Measurements from ENCODE around the gene PDZK1.
"Not testable (repeated sequence)": the region's sequence is repeated elsewhere in the genome, so short reads cannot be mapped to it uniquely, and the experiment has no call there.

Gene PDZK1

GRCh38 chr1:145710291-145711027 lies 3.3 kb upstream of the PDZK1 start:
- DNase-seq, result no peak

- no peak for DNase-seq
Measured at GRCh38 chr1:145708063-145708462, 895 bp upstream of the PDZK1 start.

- no peak for DNase-seq
Measured at GRCh38 chr1:145706086-145706664, 993 bp downstream of the PDZK1 start.

DNA sequence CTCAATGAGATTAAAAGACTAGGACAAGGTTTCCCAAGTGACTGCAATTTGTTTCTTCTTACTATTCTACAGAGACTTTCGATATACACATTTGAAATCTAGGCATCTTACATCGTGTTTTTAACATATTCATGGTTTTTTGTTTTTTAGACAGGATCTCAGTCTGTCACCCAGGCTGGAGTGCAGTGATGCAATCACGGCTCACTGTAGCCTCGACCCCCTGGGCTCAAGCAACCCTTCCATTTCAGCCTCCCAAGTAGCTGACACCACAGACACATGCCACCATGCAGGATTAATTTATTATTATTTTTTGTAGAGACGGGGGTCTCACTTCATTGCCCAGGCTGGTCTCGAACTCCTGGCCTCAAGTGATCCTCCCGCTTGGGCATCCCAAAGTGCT lies 1.5 kb downstream of the PDZK1 start:
- no peak for DNase-seq

- no peak for DNase-seq
Measured at GRCh38 chr1:145702826-145703225, 4.3 kb downstream of the PDZK1 start.

GRCh38 chr1:145702052-145702451 lies 5.1 kb downstream of the PDZK1 start:
- no peak for DNase-seq

DNA sequence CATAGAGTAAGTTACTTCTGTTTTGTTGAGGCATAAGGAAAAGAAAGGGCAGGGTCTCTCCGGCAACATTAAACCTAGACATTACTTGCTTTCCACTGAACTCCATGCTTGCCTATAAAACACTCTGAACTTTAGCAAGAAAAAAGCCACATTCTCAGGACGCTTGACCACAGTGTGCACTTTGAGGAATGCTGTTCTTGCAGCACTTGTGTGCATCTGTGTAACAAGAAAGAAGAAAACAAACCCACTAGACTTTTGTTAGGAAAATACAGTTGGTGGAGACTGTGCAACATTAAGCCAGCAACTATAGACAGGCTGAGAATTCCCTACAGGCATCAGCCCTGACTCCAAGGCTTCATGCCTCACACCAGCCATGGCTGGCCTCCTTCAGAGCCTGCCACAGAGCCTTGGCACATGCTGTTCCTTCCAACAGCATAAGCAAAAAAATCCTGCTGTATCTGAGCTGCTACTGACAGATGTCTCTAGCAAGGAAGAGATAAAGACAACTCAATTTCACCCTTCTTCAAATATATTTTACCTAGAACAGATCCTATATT lies 5.8 kb downstream of the PDZK1 start:
- DNase-seq, result no peak

- DNase-seq, result no peak
Measured at GRCh38 chr1:145696630-145696960, 10.6 kb downstream of the PDZK1 start.

DNA sequence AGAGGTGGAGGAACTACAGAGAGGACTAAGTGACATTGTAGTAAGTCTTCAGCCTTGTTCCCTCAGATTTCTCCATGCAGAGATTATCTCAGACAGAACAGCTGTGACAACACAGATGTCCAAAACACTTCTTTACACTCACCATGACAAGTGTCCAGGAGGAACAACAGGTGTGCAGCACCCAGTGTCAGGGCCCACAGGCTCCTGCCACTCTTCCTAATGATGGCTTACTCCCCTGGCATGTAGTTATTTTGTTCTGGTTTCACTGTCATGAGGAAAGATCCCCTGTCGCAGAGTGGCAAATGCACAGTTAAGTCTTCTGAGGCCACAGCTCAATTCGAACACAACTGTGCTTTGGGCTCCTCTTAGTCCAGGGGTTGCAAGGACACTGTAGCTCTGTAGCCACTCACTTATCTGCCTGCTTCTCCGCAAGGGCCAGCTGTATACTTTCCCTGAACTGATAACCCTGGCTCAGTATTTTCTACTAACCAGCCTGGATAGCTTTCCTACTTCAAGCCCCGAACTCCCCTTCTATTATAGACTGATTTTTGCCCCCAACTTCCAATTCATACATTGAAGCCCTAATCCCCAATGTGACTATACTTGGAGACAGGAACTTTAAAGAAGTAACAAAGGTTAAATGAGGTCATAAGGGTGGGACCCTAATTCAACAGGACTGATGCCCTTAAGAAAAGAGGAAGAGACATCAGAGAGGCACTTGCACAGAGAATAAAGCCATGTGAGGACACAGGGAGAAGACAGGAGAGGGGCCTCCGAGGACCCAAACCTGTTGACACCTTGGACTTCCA lies 11.1 kb downstream of the PDZK1 start:
- DNase-seq, result no peak

GRCh38 chr1:145692785-145693443 lies 14.3 kb downstream of the PDZK1 start:
- no peak for DNase-seq

- DNase-seq, result peak; percentile 62
Measured at GRCh38 chr1:145690587-145691558, 16.3 kb downstream of the PDZK1 start.

GRCh38 chr1:145689922-145690321 lies 17.2 kb downstream of the PDZK1 start:
- no peak for DNase-seq

DNA sequence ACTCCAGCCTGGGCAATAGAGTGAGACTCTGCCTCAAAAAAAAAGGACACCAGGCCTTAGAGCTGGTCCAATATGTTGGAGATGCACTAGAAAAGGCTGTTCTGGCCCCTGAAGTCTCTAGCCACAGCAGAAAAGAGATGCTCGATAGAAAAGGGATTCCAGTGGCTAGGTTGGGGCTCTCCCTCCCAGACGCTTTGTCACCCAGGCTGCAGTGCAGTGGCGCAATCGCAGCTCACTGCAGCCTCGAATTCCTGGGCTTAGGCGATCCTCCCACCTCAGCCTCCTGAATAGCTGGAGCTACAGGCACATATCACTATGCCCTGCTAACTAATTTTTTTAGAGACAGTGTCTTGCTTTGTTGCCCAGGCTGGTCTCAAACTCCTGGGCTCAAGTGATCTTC lies 18.2 kb downstream of the PDZK1 start:
- DNase-seq, result no peak

- no peak for DNase-seq
Measured at GRCh38 chr1:145688328-145688727, 18.8 kb downstream of the PDZK1 start.

DNA sequence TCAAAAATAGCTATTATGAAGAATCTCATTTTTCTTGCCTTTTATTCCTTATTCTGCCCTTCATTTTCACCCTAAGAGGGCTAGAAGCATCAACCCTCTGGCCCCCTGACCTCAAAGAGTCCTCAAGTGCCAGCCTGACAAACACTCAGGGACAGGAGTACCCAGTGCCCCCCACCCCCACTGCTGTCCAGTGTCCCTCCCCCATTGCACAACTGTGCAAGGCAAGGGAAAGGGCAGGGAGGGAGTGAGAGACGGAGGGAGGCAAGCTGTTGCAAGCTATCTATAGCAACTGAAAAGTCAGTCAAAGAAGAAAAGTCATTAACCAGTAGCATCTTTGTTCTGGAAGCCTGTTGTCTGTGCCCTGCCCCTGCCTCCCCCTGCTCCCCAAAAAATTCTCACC lies 21.1 kb downstream of the PDZK1 start:
- not testable (repeated sequence) for DNase-seq

DNA sequence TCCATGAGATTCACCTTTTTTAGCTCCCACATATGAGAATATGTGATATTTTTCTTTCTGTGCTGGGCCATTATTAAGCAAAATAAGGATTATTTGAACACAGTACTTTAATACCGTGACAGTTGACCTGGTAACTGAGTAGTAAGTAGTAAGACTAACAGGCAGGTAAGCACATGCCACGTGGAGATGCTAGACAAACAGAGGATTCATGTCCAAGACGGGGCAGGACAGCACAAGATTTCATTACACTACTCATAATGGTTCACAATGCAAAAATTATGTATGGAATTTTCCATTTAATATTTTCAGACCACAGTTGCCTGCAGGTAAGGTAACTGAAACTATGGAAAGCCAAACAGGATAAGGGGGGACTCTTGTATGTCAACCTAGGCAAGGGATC lies 22.3 kb downstream of the PDZK1 start:
- not testable (repeated sequence) for DNase-seq

DNA sequence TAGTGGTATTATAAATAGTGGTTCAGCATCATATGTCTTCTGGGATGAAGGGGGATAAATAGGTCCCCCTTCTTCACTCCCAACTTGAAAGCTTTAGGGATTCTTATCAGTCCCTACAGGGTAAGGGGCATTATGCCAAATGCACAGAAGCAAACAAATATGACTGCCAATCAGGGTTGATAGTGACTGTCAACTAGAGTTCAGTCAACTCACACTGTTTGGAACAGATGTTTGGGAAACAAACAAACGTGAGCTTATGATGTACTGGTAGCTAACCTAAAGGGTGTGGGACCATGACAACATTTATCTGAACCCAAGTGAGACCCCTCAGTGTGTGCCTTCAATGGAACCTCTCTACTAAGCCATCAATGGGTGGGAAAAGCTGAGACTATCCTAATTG lies 34.0 kb downstream of the PDZK1 start:
- DNase-seq, result not testable (repeated sequence)

DNA sequence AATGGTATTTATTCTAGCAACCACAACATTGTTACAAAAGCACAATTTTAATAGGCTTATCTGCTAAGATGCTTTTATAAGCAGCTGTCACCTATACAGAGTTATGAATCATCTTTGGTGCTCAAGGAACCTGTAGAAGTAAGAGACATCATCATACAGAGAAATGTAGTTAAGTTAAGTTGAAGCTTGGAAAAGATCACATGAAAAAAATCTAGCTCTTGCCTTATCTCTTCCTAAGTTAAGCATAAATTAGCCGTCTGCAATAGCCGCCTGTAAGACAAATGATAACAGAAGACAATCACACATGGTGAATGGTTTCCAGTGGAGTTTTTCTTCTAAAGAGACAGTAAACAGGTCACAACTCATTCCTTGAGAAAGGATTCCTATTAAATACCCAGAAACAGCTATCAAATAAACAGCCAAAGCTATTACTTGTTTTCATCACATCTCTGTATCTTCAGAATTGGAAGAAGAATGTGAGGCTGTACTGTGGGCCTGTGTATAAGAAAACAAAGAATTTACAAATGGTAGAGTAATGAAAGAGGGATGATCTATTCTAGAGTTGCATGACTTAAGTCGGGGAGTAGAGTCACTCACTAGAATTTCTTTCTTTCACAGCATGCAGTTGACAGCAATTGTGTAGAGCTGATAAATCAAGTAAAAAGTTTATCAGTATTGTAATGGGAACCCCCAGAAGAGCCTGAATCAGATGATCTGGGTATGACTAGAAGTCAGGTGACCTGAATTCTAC lies 36.0 kb downstream of the PDZK1 start:
- DNase-seq, result not testable (repeated sequence)

GRCh38 chr1:145665015-145665414 lies 42.2 kb downstream of the PDZK1 start:
- DNase-seq, result not testable (repeated sequence)

GRCh38 chr1:145662502-145662901 lies 44.7 kb downstream of the PDZK1 start:
- not testable (repeated sequence) for DNase-seq
